GM19239 (cell line): ENCODE measurements around the gene ATP5IF1.
A peak's percentile ranks its signal among the peaks of the same experiment; 100 is the strongest.

Experiments
- DNase-seq: peaks from one replicate; pipeline ENCODE4 v3.0.0; 2011; ENCODE audit warnings: low spot score; ENCODE audit not compliant: insufficient read length
- FAIRE-seq: peaks from 2 replicates; lab custom pipeline; 2011; peaks lifted over from hg19 to GRCh38; lab: Jason Lieb, UNC

ATP5IF1 gene

DNA sequence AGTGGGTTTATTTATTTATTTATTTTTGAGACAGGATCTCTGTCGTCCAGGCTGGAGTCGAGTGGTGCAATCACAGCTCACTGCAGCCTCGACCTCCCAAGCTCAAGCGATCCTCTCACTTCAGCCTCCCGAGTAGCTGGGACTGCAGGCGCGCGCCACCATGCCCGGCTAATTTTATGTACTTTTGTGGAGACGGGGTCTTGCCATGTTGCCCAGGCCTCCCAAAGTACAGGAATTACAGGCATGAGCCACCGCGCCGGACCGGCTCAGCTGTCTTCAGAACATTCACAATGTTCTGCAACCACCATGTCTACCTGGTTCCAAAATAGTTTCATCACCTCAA is 2.7 kb upstream of the ATP5IF1 start:
- FAIRE-seq: no peak
- DNase-seq: no peak

DNA sequence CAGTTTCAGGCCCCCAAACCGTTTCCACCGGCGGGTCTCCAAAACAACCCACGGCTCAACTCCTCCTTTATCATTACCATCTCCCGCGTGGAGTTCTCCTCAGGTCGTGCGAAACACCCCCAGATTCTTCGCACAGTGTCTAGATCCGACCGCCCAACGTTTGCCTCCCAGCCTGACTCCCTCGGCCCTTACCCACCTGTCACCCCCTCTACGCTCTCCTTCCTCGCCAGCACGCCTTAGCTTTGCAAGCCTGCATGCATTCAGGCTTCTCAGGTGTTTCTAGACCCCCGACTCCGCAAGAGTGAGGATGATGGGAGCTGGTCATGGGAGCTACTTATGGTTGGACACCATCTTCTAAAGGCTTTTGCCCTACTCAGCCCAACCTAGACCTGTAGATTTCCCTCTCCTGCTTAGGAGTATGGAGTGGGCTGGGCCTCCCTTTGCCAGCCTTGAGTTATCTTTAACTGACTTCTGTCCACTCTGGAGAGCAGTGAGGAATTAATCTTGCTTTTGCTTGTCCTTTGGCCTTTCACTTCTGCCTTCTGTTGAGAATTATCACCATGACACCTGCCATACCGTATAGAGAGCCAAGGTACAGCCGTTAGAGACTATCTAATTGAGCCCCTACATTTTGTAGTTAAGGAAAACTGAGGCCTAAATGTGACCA is 865 bp downstream of the ATP5IF1 start:
- FAIRE-seq (no peak), DNase-seq (no peak)

DNA sequence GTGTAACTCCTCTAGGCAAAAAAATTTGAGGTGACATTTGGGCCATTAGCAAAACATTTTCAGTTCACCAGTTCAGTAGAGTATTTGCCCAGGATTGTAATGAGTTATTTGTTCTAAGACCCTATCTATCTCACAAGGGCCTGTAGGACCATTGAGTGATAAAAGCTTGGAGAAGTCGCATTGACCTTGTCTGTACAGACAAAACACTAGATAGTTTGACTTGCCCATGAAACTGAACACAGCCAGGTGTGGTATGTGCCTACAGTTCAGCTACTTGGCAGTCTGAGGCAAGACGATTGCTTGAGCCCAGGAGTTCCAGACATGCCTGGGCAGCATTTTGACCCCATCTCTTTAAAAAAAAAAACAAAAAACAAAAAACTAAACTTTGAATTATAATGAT is 3.1 kb downstream of the ATP5IF1 start:
- no peak for DNase-seq
- no peak for FAIRE-seq

DNA sequence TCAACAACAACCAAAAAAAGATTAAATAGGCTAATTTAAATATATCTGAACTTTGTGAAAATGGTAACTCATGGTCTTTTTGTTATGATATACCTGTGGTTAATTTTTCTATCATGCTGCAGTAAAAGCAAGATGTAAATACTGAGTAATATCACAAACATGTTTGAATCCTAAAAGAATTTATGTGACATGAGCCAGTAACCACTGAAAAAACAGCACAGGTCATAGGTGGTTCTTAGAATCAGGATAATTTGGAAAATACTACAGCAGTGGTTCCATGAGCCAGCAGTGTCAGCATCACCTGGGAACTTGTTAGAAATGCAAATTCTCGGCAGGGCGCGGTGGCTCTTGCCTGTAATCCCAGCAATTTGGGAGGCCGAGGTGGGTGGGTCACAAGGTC is 4.1 kb downstream of the ATP5IF1 start:
- FAIRE-seq: no peak
- DNase-seq: no peak

DNA sequence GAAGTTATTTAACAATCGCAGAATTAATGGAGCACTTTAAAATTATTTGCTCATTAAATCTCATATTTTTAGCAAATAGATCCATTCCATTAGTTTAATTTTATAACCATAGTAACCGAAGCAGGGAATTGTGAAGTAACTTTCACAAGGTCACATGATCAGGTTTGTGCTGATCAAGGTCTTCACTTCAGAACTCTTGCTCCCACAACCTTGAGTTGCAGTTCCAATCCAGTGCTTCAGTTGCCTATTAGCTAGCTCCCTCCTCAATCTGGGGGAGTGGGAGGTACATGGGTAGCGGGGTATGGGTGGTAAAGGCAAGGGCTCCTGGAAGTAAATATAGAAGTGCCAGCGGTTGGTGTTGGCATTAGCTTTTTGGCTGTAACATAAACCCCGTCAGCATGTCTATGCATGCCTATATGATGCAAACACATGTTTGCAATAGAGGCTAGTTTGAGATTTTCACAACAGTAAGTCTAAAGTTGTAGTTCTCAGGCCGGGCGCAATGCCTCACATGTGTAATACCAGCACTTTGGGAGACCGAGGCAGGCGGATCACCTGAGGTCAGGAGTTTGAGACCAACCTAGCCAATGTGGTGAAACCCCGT is 5.8 kb downstream of the ATP5IF1 start:
- DNase-seq: no peak
- FAIRE-seq: no peak

DNA sequence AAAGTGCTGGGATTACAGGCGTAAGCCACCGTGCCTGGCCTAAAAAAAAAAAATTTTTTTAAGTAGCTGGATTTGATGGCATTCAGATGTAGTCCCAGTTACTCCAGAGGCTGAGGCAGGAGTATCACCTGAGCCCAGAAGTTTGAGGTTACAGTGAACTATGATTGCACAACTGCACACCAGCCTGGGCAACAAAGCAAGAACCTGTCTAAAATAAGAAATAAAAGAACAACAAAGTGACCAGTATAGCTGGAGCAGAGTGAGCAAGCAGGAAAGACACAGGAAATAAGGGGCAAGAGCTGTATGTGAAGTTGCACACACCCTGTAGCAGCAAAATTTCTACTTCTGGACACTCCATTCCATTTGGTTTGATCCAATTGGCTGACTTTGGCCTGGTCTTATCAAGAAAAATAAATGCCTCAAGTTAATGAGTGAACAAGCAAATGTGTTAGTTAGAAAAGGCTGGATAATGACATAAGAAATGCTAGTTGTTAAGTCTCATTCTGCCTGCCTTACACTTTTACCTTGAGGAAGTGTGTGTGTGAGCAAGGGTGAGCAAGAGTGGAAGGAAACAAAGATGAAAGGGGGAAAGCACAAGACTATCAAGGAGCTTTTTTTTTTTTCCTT is 7.9 kb downstream of the ATP5IF1 start:
- peak; percentile 28 for FAIRE-seq

DNA sequence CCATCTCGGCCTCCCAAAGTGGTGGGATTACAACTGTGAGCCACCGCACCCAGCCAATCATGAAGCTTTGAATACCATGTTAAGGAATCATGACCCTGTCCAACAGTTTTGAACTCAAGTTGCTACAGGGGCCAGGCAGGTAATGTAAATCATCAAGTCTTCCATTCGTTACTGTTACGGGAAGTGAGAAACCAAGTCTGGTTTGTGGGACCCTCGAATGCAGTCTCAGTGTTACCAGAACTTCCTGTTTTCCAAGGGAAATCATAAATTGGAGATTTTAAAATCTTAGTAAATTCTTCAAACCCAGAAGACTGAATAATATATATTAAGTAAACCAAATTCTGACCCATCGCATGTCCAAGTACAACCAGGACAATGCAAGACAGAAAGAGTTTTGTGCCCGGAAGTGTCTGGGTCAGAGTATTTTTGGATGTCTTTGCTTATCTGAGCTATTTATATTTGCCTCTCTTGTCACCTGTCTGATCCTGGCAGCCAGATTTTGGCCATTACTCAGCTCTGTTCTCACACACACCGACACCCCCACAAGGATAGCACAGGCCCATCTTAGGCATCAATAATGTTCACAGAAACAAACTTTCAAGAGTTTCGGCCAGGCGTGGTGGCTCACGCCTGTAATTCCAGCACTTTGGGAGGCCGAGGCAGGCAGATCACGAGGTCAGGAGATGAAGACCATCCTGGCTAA is 8.8 kb downstream of the ATP5IF1 start:
- FAIRE-seq (peak; percentile 91), DNase-seq (no peak)

More for the DNA sequence above, 7.9 kb downstream of the ATP5IF1 start:
- no peak for DNase-seq

DNA sequence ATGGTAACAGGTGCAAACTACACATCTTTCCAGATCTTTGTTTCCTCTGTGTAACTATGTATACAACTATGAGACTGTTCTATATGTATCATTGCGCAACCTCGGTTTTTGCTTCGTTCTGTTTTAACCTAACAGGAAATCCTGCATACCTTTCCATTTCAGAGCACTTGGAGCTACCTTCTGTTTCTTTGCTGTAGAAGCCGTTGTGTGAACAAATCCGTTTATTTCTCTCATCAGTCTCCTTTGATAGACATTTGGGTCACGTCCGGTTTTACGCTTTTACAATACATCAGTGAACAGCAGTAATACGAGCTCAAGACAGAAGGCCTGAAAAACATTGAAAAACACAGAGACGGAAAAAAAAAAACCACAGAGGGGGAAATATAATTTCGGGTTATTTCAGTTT is 10.5 kb downstream of the ATP5IF1 start:
- peak; percentile 79 for FAIRE-seq

DNA sequence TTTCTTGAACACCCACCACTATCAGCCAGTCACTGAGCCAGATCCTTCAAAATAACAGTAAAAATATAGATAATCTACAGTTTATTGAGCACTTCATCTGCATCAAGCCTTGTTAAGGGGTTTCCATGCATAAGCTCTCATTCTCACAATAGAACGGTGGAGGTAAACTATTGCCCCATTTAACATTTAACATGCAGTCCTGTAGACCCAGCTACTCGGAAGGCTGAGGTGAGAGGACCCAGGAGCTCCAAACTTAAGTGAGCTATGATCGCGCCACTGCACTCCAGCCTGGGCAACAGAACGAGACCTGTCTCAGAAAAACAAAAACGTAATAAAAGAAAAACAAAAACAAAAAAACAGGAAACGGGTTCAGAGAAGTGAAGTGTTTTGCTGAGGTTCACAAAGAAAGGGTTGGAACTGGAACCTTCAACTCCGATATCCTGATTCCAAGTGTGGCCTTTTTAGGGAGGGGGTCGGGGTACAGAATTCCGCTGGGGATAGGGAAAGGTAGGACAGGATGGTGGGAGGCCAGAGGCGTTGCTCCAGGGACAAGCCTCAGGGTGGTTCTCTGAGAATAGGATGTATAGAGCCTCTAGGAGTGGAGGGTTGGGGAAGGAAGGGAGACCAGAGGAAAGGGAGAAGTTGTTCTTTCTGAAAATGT is 11.8 kb downstream of the ATP5IF1 start:
- DNase-seq (no peak), FAIRE-seq (no peak)

More for the DNA sequence above, 10.5 kb downstream of the ATP5IF1 start:
- DNase-seq: no peak

DNA sequence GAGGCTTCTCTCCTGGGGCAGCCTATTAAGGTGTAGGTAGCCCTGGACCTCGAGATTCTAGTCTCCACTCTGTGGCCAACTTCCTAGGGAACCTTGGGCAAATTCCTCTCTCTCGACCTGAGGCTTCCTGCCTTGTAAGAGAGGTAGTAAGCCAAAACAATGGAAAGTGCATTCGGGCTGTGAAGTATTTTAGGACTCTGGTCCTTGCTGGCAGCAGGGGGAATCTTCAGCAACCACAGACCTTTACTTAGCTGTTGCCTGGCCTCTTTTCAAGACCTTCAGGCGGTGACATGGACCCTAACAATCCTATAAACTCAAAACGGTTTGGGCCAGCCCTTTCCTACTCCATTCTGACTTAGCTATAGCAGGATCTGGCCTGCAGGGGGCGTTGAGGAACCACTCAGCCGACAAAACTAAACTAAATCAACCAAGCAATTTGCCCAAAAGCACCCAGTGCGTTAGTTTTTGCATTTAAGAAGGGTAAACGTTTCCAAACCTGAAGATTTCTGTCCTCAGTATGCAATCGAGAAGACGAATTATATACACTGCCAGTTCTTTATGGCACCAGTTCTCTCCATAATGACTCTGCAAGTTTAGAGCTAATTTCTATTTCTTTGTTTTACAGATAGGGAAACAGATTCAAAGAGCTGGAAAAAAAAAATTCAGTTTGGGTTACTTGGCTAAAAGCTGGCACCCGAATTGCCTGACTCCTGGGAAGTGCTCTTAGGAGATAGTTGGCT is 12.5 kb downstream of the ATP5IF1 start:
- FAIRE-seq: peak; percentile 94
- no peak for DNase-seq

DNA sequence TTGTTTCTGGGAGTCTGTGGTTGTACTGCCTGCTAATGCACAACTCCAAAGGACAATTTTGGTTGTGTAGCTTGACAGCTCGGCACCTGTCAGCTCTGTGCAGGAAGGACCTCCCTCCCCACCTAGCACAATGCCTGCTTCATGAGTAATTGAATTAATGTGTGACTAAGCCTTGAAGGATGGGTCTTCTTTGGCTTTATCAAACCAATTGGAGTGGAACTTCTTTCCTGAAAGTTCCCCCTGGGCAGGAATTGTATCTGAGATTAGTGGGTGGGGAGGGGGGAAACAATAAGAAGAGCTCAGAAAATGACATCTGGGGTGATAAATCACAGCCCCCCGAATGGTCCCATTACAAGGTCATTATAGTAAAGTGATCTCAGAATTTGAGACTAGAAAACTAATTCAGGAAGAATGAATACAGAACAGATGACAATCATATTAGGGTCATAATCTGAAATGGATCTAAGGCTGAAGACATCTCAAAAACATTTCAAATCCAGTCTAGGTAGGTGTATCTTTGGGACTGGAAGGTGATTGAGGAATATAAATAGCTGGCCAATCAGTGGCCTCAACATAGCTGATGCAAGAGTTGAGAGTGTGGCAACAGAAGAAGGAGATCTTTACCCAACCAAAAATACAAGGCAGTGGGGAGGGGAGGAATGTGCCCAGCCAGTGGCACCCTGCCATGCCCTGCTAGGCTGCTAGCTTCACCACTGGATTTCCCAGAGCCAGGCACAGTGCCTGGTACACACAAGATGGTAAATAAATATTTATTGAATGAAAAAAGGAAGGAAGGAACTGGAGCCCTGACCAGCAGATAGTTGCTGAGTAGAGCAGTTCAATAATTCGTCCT is 13.3 kb downstream of the ATP5IF1 start:
- no peak for DNase-seq
- peak; percentile 66 for FAIRE-seq

DNA sequence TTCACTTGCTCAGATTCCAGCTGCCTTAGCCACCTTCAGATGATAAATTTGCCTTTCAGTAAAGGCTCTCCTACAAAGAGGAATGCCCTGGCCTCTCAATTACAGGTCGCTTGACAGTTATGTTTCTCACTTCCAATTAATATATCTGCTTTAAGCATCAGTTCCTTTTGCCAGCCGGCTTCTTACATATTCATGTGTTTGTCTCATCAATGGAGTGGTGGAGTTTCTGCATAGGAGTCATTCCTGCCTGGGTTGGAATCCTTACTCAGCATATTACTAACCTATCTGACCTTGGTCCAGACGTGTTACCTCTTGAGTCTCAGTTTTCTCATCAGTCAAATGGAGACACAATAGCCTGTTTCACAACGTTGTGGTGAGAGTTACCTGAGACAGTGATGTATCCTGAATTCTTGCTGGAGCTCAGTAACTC is 14.0 kb downstream of the ATP5IF1 start:
- FAIRE-seq: no peak
- no peak for DNase-seq

DNA sequence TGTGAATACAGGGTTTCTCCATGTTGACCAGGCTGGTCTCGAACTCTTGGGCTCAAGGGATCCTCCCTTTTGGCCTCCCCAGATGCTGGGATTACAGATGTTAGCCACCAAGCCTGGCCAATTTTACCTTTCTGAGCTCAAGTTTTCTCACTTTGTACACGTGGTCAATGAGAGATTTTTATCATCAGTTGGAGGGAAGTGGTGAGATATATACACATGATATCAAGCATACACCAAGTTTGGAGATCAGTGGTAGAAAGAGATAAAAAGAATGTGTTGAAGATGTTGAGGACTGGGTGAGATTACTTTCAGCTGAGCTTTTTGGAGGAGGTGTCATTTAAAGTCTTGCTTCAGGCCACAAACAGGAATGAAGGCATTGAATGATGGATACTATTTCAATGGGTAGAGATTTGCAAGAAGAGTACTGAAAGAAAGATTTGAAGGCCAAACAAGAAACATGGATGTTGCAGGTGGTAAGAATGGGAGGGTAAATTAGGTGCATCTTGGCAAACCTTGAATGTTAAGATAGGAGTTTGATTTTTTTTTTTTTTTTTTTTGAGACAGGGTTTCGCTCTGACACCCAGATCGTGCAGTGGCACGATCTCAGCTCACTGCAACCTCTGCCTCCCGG is 20.4 kb downstream of the ATP5IF1 start:
- no peak for FAIRE-seq

DNA sequence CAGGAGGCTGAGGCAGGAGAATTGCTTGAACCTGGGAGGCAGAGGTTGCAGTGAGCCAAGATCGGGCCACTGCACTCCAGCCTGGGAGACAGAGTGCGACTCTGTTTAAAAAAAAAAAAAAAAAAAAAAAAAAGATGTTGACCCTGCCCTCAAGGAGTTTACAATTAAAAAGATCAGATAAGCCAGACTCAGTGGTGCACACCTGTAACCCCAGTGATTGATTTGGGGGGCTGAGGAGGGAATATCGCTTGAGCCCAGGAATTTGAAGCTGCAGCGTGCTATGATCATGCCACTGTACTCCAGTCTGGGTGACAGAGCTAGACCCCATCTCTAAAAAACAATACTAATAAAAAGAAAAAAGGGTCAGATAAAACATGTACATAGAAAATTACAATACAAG is 21.8 kb downstream of the ATP5IF1 start:
- DNase-seq (no peak), FAIRE-seq (no peak)

More for the DNA sequence above, 20.4 kb downstream of the ATP5IF1 start:
- DNase-seq: no peak

DNA sequence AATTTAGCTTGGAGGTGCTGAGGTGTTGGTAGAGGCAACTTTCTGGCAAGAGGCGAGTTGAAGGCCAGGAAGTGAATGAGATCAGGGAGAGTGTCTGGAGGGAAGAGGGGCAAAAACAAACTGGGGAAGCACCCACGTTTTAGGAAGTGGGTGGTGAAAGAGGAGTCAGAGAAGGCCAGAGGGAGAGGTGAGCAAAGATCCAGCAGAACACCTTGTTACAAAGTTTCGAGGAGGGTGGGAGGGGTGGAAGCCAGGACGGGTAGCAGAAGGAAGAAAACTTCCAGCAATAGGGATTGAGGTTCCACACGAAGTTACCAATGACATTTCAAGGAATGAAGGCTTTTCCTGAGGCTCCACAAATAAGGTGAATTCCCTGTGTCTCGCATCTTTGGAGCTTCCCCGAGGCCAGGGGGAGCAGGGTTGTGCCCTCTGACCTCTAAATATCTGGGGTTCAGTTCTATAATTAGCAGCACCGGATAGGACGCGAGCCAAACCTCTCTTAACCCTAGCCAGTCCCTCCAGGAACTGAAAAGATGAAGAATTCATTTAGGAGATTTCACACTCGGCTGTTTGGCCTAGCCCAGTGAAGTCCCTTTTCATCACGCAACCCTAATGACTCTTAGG is 22.8 kb downstream of the ATP5IF1 start:
- FAIRE-seq (peak; percentile 14), DNase-seq (no peak)

DNA sequence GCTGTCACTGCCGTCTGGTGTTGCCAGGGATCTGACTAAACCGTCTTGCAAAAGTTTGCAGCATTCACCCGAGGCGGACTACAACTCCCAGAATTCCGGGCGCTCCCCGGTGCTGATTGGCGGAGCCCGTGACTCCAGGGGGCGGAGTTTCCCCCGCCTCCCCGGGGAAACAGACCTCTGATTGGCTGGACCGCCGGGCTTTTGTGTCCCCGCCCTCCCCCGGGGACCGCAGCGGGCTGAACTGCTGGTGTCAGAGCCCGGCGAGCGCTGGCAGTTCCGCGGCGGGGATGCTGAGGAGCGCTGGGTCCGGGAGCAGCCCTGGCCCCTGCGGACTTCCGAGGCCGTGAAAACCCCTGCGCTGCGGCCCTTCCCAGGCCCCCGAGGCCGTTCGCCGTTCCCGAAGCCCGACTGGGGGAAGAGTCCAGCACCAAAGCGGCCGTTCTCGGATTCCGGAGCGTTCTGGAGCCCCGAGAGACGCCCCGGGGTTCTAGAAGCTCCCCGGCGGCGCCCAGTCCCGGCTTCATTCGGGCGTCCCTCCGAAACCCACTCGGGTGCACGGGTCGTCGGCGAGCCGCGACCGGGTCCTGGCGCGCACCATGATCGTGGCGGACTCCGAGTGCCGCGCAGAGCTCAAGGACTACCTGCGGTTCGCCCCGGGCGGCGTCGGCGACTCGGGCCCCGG is 23.5 kb downstream of the ATP5IF1 start, which contains the start of gene SESN2:
Gene SESN2, plus strand, starts transcription at position 267 of the 682 bp plus-strand sequence. Its CDS starts 330 bp downstream, at position 597.
- DNase-seq (peak; percentile 96), FAIRE-seq (peak; percentile 92)
